ENCODE data around the gene ABCF3. TPM values are rescaled to one million over a fixed set of nuclear protein-coding genes. Genes with fewer than 3 reads are reported as not detected.

ABCF3 gene
- total RNA-seq, 1 donor from 2014 or later = 67.4 TPM

DNA sequence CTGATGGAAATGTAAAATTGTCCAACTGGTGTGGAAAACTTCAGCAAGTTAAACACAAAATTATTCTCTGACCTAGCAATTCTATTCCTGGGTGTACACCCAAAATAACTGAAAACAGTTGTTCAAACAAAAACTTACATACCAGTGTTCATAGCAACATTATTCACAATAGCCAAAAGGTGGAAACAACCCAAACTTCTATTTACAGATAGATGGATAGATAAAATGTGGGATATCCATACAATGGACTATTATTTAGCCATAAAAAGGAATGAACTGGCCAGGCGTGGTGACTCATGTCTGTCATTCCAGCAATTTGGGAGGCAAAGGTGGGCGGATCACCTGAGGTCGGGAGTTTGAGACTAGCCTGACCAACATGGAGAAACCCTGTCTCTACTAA lies 36.5 kb downstream of the ABCF3 start:
- ATAC-seq = no peak
- intact Hi-C loops (cut with DNase I) = no loop called here
- no peak for DNase-seq (ENCODE audit: low spot score)

DNA sequence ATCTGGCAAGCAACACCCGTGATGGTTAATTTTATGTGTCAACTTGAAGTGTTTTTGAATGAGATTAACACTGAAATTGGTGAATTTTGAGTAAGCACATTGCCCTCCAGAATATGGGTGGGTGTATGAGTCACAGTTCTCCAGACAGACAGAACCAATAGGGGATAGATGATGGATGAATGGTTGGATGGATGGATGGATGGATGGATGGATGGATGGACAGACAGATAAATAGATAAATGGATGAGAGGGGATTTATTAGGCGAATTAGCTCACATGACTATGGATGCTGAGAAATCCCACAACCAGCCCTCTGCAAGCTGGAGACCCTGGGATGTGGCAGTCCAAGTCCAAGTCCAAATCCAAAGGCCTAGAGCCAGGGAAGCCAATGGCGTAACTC lies 37.9 kb downstream of the ABCF3 start:
- DNase-seq (ENCODE audit: low spot score) = no peak
- no peak for ATAC-seq
- intact Hi-C loops (cut with DNase I) = no loop called here

DNA sequence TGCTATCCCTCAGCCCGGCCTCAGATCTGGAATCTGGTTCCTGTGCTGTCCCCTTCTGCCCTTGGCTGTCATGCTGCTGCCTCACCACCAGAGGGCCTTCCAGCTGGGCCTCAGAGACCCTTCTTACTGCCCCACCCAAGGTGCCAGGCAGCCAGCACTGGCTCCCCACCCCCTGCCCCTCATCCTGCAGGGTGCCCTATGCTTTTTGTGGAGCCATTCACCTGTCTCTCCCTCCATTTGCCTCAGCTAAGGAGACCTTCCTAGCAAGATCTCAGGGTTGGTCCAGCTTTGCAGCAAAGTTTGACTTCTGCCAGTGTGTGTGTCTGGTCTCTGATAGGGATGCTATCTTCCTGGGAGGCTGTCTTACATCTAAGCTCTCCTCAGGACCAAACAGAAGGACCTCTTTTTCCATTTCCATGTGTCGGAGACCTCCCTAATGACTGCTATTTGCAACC lies 41.5 kb downstream of the ABCF3 start:
- ATAC-seq (no peak), DNase-seq (ENCODE audit: low spot score) (peak; percentile 54)
- intact Hi-C loops (cut with DNase I) = no loop called here

DNA sequence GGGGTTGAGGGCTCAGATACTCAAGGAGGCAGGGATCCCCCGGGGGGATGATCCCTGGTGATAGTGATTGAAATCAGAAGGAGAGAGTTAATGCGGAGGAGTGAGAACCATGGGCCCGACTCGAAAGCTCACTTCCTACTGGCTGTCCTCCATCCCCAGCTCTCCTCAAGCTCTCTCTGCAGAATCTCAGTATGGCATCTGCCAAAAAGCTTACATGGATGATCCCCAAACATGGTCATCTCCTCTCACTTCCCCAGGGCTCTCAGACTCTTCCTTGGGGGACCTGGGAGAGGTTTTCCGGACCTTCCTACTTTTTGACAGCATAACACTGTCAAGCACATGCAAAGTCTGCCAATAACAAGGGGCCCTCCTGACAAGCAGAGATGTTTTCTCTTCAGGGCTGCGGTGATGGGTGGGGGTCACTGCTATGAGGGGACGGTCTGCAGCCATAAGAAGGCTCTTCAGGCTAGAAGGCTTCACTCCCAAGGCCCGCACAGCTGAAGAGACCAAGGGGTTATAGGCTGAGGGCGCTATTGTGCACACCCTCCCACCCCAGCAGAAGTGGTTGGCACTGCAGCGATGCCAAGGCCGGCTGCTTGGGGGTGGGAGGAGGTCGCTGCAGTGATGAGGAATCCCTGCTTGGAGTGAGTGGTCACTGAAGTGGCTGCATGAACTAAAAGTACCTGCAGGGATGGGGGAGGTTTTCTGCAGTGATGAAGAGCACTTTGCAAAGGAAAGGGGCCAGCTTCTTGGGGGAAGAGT lies 42.6 kb downstream of the ABCF3 start:
- intact Hi-C loops (cut with DNase I) = no loop called here
- DNase-seq (ENCODE audit: low spot score) (peak; percentile 48), ATAC-seq (peak; percentile 22)

DNA sequence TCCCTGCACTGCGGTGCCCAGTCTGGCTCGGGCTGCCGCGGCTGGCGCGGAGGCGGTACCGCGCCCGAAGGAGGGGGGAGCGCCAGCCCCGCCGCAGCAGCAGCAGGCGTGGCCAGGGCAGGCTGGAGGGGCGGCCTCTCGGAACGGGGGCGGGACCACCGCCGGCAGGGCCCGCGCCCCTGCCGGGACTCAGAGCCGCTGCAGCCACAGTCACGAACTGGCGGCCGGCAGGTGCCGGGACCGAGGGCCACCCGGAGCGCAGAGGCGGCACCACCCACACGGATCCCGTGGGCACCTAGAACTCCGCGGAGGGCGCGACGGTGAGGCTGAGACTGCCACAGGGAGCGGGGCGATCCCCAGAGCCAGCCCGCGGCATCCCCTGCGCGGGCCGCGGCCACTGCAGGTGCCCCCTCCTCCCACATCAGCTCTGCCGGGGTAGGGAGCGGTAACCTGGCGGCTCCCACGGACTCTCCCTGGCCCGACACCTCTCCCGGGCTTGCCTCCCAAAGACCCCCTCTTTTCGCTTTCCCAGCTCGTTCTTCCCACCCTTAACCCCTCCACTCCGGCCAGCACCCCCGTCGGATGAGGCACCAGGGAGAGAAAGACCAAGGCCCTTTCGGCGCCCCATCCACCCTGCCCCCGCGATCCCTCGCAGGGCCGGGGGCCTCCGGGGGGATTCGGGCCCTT lies 43.5 kb downstream of the ABCF3 start, which contains the start of gene VWA5B2:
Gene VWA5B2 (plus strand): TSS at position 192 of the 687 bp plus-strand sequence. CDS start 944 bp downstream, outside the sequence.
- DNase-seq (ENCODE audit: low spot score) (peak; percentile 63), ATAC-seq (peak; percentile 75)
- intact Hi-C loops (cut with DNase I) = no loop called here

DNA sequence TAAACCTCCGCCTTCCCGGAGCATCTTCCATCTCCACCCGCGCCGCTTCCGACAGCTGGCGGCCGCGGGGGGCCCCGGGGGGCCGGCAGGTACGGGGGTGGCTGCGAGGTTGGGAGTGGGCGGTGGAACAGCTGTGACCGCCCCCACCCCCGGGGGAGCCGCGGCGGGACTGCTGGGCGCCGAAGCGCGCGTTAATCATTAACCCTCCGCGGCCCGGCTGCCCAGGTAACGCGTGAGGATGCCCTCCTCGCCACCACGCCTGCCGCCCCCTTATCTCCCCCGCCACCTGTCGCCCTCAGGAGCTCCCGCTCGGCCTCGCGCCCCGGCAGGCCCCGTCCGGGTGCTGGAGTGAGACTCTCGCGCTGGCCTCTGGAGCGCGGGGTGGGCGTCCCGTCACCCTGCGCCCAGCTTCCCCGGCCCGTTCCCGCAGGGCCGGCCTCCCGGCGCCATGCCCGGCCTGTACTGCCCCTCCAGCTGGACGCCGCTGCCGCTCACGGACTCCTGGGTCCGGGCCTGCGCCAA lies 44.1 kb downstream of the ABCF3 start:
- DNase-seq (ENCODE audit: low spot score) (peak; percentile 52), ATAC-seq (no peak)
- intact Hi-C loops (cut with DNase I) = no loop called here

DNA sequence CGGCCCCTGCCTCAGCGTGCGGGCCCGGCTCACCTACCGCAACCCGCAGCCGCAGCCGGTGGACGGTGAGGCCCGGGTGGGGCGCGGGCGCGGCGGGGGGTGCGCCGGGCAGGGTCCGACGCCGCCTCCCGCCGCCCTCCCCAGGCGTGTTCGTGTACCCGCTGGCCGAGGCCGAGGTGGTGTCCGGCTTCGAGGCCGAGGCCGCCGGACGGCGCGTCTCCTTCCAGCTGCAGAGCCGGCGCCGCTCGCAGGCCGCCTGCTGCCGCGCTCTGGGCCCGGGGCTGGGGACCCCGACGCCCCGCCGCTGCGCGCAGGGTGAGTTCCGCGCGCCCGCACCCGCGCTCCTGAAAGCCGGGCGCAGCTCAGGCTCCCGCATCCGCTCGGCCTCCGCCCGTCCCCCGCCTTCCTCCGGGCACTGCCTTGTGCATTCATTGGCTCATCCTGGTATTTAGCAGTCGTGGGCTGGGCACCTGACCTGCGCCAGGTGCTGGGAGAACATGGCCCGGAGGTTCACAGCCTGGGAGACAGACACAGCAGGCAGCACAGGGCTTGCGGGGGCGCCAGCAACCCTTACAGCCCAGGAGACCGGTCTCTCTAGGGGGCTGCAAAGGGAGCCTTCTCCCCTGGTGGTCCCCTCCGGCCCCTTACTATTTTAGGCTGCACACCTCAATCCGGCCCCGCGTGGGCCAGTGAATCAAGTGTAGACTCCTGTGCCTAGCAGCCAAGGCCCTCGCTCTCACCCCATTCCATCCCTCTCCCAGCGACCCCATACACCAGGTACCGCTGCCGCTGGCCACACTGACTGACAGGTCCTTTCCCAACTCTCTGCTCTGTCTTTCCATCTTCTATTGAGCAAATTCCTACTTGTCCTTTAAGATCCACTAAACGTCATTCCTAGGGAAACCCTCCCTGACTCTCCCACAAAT lies 44.9 kb downstream of the ABCF3 start:
- ATAC-seq (no peak), DNase-seq (ENCODE audit: low spot score) (peak; percentile 27)
- intact Hi-C loops (cut with DNase I) = no loop called here

DNA sequence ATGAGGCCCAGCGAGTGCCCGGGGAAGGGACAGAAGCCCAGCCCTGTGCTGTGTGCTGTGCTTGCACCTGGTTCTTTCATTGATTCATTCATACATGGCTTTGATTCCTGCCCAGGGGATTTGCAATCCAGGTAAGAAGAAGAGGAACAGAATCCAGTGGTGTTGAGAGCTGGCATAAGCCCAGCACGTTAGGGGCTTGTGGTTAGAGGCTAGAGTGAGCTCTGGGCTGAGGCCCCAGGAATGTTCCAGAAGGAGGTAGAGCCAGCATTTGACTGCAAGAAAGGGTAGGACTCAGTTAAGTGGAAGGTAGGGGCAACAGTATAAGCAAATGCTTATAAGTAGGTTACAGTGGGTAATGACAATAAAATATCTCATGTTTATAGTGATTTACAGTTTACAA lies 45.7 kb downstream of the ABCF3 start:
- no peak for ATAC-seq
- peak; percentile 13 for DNase-seq (ENCODE audit: low spot score)
- intact Hi-C loops (cut with DNase I) = no loop called here

DNA sequence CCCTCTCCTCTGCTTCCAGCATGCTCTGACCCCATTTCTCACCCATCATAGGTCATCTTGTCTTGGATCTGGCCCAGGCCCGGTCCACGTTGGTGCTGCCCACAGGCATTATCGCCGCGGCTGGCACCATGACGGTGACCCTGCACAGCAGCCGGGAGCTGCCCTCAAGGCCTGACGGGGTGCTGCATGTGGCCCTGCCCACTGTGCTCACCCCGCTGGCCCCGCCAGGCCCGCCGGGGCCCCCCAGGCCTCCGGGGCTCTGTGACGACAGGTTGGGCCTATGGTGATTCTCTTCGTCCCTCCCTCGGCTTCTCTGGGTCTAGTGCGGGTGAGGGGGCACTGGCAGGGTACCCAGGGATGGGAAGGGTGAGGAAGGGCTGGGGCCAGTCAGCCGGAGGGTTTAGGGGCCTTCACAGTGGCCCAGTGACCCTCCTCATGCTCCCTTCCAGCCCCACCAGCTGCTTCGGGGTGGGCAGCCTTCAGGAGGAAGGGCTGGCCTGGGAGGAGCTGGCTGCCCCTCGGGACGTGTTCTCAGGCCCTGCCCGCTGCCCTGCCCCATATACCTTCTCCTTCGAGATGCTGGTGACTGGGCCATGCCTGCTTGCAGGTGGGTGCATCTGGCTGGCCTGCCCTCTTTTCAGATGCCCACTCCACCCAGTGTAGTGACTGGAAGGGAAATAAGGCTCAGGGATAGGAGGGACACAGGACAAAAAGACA lies 47.3 kb downstream of the ABCF3 start:
- intact Hi-C loops (cut with DNase I) = no loop called here
- DNase-seq (ENCODE audit: low spot score) (peak; percentile 46), ATAC-seq (no peak)

DNA sequence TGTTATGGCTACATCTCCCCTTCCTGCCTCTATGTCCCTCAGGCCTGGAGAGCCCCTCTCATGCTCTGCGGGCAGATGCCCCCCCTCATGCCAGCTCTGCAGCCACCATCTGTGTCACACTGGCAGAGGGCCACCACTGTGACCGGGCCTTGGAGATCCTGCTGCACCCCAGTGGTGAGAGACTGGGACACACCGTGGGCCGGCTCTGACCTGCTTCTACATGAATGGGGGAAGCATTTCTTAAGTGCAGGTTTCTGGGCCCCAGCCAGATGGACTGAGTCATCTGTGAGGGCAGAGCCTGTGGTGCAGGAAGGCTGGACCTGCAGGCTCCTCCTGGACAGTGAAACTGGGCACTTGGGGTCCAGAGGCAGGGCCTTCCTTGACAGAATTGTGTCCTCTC lies 48.2 kb downstream of the ABCF3 start:
- DNase-seq (ENCODE audit: low spot score) = peak; percentile 58
- no peak for ATAC-seq
- intact Hi-C loops (cut with DNase I) = no loop called here

DNA sequence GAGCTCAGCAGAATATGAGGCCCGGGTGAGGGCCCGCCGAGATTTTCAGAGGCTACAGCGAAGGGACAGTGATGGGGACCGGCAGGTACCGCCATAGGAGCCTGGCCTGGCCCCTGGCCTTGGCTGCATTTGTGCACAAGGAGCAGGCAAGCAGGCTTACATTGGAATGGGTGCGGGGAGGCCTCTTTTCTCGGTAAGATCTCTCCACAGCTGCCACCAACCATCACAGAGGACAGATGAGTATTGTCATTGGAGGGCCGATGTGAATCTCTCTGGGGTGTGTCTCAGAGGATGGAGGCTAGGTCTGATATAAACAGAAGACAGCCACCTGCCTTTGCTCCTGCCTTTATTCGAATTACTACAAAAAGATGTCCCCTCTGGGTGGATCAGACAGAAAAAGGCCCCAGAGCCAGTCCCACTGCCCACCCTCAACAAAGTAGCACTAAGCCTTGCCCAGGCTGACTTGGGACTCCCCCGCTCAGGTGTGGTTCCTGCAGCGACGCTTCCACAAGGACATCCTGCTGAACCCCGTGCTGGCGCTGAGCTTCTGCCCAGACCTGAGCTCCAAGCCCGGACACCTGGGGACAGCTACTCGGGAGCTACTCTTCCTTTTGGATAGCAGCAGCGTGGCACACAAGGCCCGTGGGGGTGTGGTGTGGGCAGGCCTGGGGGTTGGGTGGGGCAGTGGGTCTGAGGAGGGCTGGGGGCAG lies 48.8 kb downstream of the ABCF3 start:
- ATAC-seq (no peak), DNase-seq (ENCODE audit: low spot score) (peak; percentile 42)
- intact Hi-C loops (cut with DNase I) = no loop called here

DNA sequence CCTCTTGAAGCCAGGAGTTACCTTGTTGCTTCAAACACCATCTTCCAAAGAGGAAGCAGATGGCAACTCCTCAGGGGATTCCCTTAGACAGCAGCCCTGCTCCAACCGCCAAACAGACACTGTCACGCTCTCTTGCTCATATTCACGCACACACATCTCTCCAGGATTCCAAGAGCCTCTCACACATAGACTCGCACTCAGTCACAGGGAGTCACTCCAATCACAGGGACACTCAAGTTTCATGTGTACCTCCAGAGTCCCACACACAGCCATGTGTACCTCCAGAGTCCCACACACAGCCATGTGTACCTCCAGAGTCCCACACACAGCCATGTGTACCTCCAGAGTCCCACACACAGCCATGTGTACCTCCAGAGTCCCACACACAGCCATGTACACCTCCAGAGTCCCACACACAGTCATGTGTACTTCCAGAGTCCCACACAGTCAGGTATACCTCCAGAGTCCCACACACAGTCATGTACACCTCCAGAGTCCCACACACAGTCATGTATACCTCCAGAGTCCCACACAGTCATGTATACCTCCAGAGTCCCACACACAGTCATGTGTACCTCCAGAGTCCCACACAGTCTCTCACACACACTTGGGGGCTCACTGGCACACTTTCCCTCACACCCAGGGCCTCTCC lies 49.5 kb downstream of the ABCF3 start:
- ATAC-seq = no peak
- DNase-seq (ENCODE audit: low spot score) = no peak
- intact Hi-C loops (cut with DNase I) = no loop called here

DNA sequence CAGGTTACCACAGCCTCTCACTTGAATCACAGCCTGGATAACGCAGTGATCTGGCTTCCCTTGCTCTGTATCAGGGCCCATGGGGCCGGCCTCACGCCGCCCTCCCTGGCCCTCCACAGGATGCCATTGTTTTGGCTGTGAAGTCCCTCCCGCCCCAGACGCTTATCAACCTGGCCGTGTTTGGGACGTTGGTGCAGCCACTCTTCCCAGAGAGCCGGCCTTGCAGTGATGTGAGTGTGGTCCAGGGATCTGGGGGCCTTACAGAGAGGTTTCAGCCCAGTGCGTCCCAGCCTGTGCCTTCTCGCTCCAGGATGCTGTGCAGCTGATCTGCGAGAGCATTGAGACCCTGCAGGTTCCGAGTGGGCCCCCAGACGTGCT lies 50.0 kb downstream of the ABCF3 start:
- DNase-seq (ENCODE audit: low spot score) (peak; percentile 34), ATAC-seq (no peak)
- intact Hi-C loops (cut with DNase I) = no loop called here

DNA sequence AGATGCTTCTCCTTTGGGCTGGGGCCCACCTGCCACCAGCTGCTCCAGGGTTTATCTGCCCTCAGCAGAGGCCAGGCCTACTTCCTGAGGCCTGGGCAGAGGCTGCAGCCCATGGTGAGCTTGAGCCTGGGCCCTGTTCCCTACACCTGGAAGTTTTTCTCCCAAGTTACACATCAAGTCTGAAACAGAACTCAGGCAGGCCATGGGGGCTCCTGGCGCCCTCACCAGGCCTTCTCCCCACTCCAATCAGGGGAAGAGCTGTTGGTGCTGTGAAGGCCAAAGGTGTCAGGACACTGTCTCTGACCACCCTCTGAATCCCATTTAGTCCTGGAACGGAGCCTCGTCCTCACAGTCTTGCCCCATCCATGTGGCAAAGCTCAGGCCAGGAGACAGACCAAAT lies 50.6 kb downstream of the ABCF3 start:
- no peak for DNase-seq (ENCODE audit: low spot score)
- intact Hi-C loops (cut with DNase I) = no loop called here
- no peak for ATAC-seq

DNA sequence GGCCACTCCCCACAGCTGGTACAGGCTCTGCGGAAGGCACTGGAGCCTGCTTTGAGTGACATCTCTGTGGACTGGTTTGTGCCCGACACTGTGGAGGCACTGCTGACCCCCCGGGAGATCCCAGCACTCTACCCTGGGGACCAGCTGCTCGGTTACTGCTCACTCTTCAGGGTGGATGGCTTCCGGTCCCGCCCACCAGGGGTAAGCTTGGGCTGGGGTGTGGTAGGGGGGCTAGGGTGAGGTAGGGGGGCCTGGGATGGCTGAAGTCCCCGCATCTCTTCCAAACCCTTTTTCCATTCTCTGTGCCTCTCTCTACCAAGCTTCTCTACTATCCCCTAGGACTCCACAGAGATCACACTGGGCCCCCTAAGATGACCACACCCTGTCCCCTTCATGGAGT lies 51.2 kb downstream of the ABCF3 start:
- DNase-seq (ENCODE audit: low spot score) = no peak
- intact Hi-C loops (cut with DNase I) = no loop called here
- ATAC-seq = no peak

DNA sequence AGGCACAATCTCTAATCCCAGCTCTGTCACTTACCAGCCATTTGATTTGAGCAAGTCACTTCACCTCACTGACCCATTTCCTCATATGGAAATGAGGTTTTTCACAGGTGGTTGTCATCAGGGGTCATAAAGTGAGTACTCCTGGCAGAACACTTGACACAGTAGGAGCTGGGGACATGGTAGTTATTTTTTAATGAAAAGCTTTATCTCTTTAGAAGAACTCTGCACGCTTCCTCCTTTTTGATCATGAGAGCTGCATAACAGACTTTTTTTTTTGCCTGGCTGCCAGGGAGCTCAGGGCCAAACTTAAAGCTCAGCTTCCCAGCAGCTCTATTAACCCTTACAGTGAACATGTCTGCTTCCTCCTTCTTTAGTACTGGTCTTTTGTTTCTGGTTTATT lies 51.8 kb downstream of the ABCF3 start:
- ATAC-seq (no peak), DNase-seq (ENCODE audit: low spot score) (no peak)
- intact Hi-C loops (cut with DNase I) = no loop called here

DNA sequence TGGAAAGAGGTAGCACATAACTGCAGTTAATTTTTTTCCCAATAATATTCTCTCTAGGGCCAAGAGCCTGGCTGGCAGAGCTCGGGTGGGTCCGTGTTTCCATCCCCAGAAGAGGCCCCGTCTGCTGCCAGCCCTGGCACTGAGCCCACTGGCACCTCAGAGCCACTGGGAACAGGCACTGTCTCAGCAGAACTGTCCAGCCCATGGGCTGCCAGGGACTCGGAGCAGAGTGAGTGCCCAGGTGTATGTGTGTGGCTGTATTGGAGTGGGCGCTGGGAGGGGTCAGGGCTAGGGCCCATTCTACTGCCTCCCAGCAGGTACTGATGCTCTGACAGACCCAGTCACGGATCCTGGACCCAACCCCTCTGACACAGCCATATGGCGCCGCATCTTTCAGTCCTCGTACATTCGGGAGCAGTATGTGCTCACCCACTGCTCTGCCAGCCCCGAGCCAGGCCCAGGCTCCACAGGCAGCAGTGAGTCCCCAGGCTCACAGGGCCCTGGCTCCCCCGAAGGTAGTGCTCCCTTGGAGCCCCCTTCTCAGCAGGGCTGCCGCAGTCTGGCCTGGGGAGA lies 52.3 kb downstream of the ABCF3 start:
- intact Hi-C loops (cut with DNase I) = no loop called here
- ATAC-seq = no peak
- DNase-seq (ENCODE audit: low spot score) = no peak

All from sciatic nerve (tissue), 2 donors.